Activated CD8-positive, alpha-beta memory T cell treated with anti-CD3 and anti-CD28 coated beads, Interleukin-2, amount 10 ng/mL, durations not matched to agents 7 days and 5 days (primary cell): ENCODE data around the gene ZIC5. TPM values are rescaled to one million over a fixed set of nuclear protein-coding genes. Genes with fewer than 3 reads are reported as not detected.

ENCODE experiments used
- ATAC-seq: fragments of 150-1000 bp; cut with Tn5 transposase; one replicate; pipeline ENCODE4 v1.10.0; 2021; ENCODE audit warnings: moderate library complexity
- CTCF ChIA-PET: fragments of 350-600 bp; sonication (Branson Sonifier 250); formaldehyde crosslinking; loops from one replicate; lab custom pipeline; 2021; ENCODE audit warnings: antibody characterized with exemption; lab: Charles Lee
- DNase-seq: peaks from one replicate; pipeline ENCODE4 v3.0.0-alpha.2; 2020
- H3K27ac Mint-ChIP-seq: one replicate; pipeline ENCODE4 v1.8.0; 2021; ENCODE audit warnings: mild to moderate bottlenecking, mixed read lengths
- H3K27me3 Mint-ChIP-seq: one replicate; pipeline ENCODE4 v1.8.0; 2021; ENCODE audit warnings: mixed read lengths
- H3K36me3 Mint-ChIP-seq: one replicate; pipeline ENCODE4 v1.8.0; 2021; ENCODE audit warnings: mild to moderate bottlenecking, mixed read lengths
- H3K4me1 Mint-ChIP-seq: one replicate; pipeline ENCODE4 v1.8.0; 2021; ENCODE audit warnings: mixed read lengths
- H3K4me3 Mint-ChIP-seq: one replicate; pipeline ENCODE4 v1.8.0; 2021; ENCODE audit warnings: mild to moderate bottlenecking, moderate library complexity, mixed read lengths
- H3K9me3 Mint-ChIP-seq: one replicate; pipeline ENCODE4 v1.8.0; 2022; ENCODE audit warnings: low read depth, mixed read lengths
- total RNA-seq, 2 experiments: library from RNA; stranded (reverse); gene quantifications; one replicate each; pipeline ENCODE4 v1.2.3, GENCODE V29; 2021

Gene ZIC5
- total RNA-seq, 2 experiments from 2014 or later: not detected

- Mint-ChIP-seq H3K27me3 (peaks cover 37% of the 10 kb centered on the region), H3K4me3 (no peak overlapping the region)
Observed at GRCh38 chr13:99919132-99919531, 52.4 kb downstream of the ZIC5 start.

GRCh38 chr13:99916366-99917103 lies 55.0 kb downstream of the ZIC5 start:
- ATAC-seq: peak; percentile 63
- CTCF ChIA-PET: interaction anchor here (0.9 to 8.1 kb wide), 12 partner anchors 12 to 602 kb away, joined by 3 to 83 read pairs (median 4); no protein-coding TSS in a partner anchor

More at GRCh38 chr13:99919132-99919531, 52.4 kb downstream of the ZIC5 start:
- Mint-ChIP-seq H3K27ac (no peak overlapping the region), H3K9me3 (no peaks in the 10 kb centered on the region), H3K36me3 (peaks cover 6% of the 10 kb centered on the region), H3K4me1 (peaks cover 19% of the 10 kb centered on the region)
- no peak for DNase-seq
- CTCF ChIA-PET: interaction anchor here (0.6 to 1.7 kb wide), 5 partner anchors 11 to 318 kb away, joined by 3 to 6 read pairs (median 3); no protein-coding TSS in a partner anchor
- no peak for ATAC-seq

GRCh38 chr13:99913167-99913566 lies 58.4 kb downstream of the ZIC5 start:
- Mint-ChIP-seq H3K27ac (no peak overlapping the region), H3K9me3 (no peaks in the 10 kb centered on the region), H3K4me3 (no peak overlapping the region), H3K27me3 (peaks cover 14% of the 10 kb centered on the region), H3K4me1 (peaks cover 62% of the 10 kb centered on the region), H3K36me3 (peaks cover 23% of the 10 kb centered on the region)
- no peak for ATAC-seq
- CTCF ChIA-PET: interaction anchor here (0.7 to 8.1 kb wide), 8 partner anchors 15 to 602 kb away, joined by 3 to 83 read pairs (median 4); no protein-coding TSS in a partner anchor
- DNase-seq: no peak

More at GRCh38 chr13:99916366-99917103, 55.0 kb downstream of the ZIC5 start:
- Mint-ChIP-seq H3K27me3 (peaks cover 23% of the 10 kb centered on the region), H3K9me3 (no peaks in the 10 kb centered on the region), H3K36me3 (peaks cover 10% of the 10 kb centered on the region), H3K4me3 (no peak overlapping the region), H3K4me1 (peaks cover 40% of the 10 kb centered on the region), H3K27ac (peak overlapping the region; percentile 26)
- no peak for DNase-seq

Other genes with a start within 250 kb of the ZIC5 start
- gene ZIC2, start 10.0 kb upstream of the ZIC5 start, total RNA-seq: 1 to 10 TPM in 1 of 2 experiments, under 1 TPM in 1; 0.26 to 1.6 TPM
- gene PCCA, start 117.3 kb upstream of the ZIC5 start, total RNA-seq: 10 to 100 TPM; 14.1 to 17.9 TPM